ENCODE data around the gene TOM1L1.

The TOM1L1 gene

DNA sequence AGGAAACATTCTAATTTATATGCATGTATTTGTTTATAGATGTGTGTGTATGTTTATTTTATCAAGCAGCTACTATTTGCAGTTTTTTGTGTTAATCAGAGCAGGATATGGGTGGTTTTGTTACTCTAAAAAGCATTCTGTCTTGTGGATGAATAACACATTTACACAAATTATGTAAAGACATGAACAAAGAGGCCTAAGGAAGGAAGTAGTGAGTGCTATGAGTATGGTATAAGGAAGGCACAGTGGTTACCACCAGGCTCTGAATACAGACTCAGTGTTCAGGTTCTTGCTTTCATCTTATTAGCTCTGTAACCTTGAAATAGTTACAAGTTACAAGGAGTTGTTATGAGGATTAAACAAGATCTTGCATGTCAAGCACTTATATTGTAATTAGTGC is 101.8 kb downstream of the TOM1L1 start:
- no peak for DNase-seq

DNA sequence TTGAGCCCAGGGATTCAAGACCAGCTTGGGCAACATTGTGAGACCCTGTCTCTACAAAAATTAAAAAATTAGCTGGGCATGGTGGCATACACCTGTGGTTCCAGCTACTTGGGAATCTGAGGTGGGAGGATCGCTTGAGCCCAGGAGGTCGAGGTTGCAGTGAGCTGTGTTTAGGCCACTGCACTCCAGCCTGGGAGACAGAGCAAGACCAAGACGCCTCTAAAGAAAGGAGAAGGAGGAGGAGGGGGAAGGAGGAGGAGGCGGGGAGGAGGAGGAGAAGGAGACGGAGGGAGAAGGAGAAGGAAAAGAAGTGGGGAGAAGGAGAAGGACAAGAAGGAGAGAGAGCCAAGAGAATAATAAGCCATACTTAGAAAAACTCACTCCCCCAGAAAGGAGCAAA is 103.8 kb downstream of the TOM1L1 start:
- DNase-seq, result no peak

DNA sequence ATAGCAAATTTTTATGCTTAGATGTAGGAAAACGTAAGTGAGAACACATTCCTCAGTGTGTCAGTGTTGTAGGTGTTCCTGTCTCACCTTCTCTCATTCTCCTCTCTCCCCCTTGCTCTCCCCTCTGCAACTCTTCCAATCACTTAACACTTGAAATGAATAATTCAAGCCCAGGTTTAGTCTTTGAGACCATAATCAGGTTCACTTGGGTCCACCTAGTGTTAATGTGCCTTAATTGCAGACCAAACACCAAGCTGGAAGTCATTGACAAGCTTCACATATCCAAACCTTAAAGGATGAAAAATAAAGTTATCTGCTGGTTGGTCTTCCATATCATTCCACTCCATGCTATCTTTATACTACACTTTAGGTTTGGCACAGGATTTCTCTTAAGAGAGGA is 104.9 kb downstream of the TOM1L1 start:
- DNase-seq, result no peak
